ENCODE results near the gene SPX.

SPX gene

GRCh38 chr12:21539797-21540196, 13.7 kb downstream of the SPX start:
- DNase-seq: no peak

DNA sequence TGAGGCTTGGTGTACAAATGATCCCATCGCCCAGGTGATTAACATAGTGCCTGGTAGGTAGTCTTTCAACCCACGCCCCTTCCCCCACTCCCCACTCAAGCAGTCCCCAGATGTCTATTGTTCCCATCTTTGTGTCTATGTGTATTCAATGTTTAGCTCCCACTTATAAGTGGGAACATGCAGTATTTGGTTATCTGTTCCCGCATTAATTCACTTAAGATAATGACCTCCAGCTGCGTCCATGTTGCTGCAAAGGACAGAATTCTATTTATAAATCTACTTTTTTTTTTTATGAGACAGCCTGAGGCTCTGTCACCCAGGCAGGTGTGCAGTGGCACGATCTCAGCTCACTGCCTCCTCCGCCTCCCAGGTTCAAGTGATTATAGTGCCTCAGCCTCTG, 15.7 kb downstream of the SPX start:
- no peak for DNase-seq

DNA sequence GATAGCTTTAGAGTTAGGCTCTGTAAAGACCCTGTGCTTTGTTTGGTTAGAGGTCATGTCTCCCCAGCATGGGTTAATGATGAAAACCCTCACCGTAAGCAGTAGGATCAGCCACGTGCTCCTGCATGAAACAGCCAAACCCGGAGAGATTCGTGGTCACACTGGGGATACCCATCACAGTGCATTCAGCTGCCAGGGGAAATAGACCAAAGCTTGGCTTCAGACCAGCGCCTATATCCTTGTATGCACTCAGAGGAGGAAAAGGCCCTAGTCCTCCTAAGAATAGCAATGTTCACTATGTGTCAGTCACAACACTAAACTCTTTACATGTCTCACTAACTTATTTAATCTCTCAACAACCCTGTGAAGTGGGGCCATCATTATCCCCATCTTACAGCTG, 16.3 kb downstream of the SPX start:
- DNase-seq: no peak

GRCh38 chr12:21543151-21543550, 17.1 kb downstream of the SPX start:
- no peak for DNase-seq

DNA sequence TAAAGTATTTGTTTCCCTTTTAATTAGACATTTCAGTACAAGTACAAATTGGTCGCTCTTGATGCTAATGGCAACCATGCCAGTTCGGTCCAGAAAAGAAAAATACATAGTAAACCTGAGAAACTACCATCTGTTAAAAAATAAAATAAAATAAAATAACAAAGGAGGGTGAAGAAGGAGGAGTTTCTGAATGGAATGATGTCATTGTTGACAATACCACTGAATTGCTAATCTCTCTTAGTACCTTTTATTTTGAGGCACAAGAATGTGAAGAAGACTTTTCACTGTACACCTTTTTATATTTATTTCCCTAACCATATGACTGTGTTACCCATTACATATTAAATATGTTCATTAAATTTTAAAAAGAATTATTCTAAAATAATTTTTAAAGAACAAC, 19.5 kb downstream of the SPX start:
- DNase-seq: no peak

DNA sequence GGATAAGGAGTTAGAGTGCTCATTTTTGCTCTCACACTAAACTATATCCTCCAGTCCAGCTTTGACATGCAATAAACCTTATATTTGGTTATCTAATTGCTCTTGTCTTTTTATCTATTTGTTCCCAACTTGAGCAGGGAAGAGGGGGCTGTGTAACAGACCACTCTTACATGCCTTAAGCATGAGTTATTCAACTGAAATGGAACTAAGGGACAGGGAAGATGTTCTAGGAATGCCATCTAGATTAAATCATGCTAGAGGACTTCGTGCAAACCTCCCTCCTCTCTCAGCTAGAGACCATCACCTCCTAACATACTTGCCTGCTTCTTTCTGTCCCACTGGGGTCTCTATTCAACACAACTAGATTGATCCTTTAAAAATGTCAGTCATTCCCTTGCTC, 20.6 kb downstream of the SPX start:
- no peak for DNase-seq

- no peak for DNase-seq
These were observed 21.3 kb downstream of the SPX start for GRCh38 chr12:21547437-21547836.

- DNase-seq: no peak
These were observed 25.9 kb downstream of the SPX start for GRCh38 chr12:21551841-21552465.

GRCh38 chr12:21552635-21553328, 26.7 kb downstream of the SPX start:
- no peak for DNase-seq

DNA sequence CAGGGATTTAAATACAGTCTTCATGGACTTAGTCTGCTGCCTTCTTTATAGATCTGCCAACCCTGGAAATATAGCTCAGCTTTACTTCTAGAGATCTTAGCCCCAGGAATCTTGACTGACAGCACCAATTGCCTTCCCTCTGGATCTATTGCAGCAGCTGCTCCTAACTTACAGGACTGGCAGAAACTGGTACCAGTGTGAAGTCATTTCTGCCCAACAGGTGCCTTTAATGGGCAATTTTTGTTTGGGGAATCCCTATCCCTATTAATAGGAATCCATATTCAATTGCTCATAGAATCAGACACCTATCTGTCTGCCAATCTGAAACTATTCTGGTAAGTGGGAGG, 27.2 kb downstream of the SPX start:
- DNase-seq: no peak

GRCh38 chr12:21558100-21558679, 32.1 kb downstream of the SPX start:
- no peak for DNase-seq

GRCh38 chr12:21559855-21560569, 33.9 kb downstream of the SPX start:
- no peak for DNase-seq

GRCh38 chr12:21561158-21561557, 35.1 kb downstream of the SPX start:
- no peak for DNase-seq

GRCh38 chr12:21562859-21563258, 36.8 kb downstream of the SPX start:
- DNase-seq: no peak

DNA sequence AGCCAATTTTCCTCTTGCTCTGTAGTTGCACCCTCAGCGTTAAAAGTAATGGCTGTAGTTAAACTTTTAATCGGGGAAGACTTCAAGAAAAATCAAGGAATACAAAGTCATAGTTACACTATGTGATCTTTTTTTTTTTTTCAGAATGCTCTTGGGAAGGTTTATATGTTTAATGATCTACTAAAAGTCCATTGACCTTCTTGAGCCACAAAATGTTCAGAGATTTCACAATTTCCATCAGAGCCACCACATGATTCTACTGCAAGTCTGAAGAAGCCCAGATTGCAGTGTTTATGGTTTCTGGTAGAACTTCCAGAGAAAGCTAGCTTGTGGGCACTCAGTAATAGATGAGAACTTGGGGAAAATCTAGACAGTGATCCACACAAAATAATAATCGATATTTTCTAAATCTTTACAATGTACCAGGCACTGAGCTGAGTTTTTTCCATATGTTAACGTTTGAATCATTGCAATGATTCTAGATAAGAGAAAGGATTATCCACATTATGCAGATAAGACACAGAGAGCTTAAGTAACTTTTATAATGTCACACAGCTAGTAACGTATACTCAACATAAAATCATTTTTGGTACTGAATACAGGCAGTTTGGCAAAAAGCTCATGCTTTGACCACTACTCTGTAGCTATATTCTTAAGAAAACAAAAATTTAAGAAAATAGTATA, 40.3 kb downstream of the SPX start:
- DNase-seq: no peak

- no peak for DNase-seq
These were observed 40.9 kb downstream of the SPX start for GRCh38 chr12:21566907-21567394.

DNA sequence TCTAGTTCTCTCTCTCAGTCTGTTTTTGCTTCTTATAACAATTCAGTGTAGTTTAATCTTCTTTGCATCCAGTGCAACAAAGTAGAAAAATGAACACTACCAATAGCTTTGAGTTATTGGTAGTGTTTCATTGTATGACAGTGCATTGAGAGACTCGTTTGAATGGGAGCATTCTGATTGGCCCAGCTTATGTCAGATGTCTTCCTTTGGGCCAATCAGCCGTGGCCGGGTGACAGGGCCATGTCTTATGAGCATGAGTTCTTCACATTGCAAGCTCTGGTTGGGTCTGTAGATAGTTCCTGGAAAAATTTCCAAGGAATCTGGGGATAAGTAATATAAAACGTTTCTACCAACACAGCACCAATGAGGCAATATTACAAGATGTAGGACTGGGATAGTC, 42.0 kb downstream of the SPX start:
- DNase-seq: no peak

GRCh38 chr12:21571046-21571445, 45.0 kb downstream of the SPX start:
- DNase-seq: no peak

DNA sequence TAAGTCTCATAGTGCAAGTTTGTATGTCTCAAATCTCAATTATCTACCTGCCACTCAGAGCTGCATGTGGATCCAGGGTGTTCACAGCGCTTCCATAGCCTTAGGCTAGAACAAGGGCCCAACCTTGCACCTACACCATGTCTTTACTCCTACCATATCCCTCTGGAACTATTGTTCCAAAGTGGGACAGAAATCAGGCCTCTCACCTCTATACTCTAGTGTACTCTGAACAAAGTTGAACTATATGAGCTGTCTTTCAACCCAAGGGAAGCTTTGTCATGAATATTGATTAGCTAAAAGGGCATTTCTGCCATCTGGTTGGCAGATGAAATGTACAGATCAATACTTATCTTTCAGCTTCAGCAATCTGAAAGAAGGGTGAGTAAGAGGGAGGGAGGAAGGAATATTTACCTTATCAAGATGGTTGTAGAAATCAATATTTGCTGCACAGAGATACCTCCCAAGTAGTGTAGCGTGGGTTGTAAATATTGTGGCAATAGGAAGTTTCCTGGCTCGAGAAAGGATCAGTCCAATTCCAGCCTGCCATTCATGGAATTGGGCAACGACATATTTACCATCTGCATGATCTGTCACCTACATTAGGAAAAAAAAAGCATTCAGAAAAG, 47.8 kb downstream of the SPX start:
- no peak for DNase-seq

- DNase-seq: no peak
These were observed 50.3 kb downstream of the SPX start for GRCh38 chr12:21576431-21576830.

- DNase-seq: no peak
These were observed 51.4 kb downstream of the SPX start for GRCh38 chr12:21577516-21577915.

- no peak for DNase-seq
These were observed 54.8 kb downstream of the SPX start for GRCh38 chr12:21580748-21581516.
